ENCODE results near the gene RNASEH2C. TPM values are rescaled to one million over a fixed set of nuclear protein-coding genes. Genes with fewer than 3 reads are reported as not detected.
"Not testable (repeated sequence)": the region's sequence is repeated elsewhere in the genome, so short reads cannot be mapped to it uniquely, and the experiment has no call there.

Gene RNASEH2C
- total RNA-seq, 1 donor from 2014 or later, result 17.2 TPM

DNA sequence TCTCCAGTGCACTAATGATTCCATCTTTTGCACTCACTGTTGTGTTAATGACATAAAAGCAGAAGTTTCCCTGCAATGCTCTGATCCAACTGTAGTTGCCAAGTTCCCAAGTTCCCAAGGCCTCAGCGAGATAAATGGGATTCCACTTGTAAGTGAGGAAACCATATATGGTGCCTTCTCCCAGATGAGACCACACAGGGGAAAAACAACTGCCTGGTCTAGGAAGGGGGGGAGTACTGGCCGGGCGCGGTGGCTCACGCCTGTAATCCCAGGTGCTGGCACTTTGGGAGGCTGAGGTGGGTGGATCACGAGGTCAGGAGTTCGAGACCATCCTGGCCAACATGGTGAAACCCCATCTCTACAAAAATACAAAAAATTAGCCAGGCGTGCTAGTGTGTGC lies 34.6 kb downstream of the RNASEH2C start:
- no peak for DNase-seq (ENCODE audit: low read depth)

DNA sequence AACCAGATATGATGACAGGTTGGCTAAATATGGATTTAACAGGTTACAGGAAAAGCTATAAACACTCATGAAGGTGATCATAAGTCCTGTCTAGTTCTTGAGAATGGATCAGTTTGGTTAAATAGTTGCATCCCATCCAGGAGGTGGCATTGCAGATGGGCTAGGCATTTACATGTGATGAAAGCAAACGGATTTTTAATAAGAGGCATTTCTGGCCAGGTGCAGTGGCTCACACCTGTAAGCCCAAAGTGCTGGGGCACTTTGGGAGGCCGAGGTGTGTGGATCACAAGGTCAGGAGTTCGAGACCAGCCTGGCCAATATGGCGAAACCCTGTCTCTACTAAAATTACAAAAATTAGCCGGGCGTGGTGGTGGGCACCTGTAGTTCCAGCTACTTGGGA lies 37.1 kb downstream of the RNASEH2C start:
- not testable (repeated sequence) for DNase-seq (ENCODE audit: low read depth)

DNA sequence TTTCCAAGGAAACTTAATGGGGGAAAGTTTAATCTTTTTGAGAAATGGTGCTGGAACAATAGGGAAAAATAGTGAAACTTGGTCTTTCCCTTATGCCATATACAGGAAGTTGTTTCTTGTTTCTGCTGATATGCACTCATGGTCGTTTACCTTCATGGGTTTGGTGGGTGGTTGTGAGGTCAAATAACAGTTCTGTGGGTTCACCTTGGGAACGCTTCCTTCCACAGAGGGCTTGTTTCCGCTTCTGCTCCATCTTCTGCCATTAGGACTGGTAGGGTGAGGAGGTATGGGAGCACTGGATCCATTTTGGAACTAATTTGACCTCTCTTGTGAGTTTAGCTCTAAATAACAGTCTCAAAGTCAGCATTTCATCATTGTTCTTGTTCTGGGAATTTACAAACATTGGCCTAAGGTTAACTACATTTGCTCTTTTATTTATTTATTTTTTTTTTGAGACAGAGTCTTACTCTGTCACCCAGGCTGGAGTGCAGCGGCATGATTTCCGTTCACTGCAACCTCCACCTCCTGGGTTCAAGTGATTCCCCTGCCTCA lies 40.3 kb downstream of the RNASEH2C start:
- DNase-seq (ENCODE audit: low read depth), result no peak

DNA sequence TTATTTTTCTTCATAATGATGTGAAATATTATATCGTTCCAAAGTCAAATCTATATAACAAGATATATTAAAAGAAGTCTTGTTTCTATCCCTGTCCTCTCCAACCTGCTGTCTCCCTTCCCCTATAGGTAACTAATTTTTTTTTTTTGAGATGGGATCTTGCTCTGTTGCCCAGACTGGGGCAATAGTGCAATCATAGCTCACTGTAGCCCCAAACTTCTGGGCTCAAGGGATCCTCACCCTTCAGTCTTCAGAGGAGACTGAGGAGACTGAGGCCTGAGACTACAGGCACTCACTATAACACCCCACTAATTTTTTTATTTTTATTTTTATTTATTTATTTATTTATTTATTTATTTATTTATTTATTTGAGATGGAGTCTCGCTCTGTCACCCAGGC lies 47.6 kb downstream of the RNASEH2C start:
- DNase-seq (ENCODE audit: low read depth), result no peak

DNA sequence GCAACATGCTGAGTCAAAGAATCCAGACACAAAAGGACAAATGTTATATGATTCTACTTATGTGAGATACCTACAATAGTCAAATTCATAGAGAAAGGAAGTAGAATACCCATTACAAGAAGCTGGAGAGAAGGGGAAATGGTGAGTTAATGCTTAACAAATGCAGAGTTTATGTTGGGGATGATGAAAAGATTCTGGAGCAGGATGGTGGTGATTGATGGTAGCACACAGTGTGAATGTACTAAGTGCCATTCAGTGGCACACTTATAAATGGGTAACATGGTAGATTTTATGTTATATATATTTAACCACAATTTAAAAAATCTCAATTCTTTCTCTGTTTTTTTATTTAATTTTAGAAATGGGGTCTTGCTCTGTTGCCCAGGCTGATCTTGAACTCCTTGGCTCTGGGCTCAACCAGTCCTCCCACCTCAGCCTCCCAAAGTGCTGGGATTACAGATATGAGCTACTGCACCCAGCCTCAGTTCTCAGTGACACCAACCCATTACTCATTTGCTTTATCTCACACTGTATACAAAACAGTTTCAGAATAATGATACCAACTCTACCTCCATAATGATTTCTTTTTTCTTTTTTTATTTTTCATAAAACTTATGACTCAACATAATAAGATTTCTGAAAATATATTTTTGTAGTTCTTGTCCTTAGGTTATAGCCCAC lies 48.3 kb downstream of the RNASEH2C start:
- no peak for DNase-seq (ENCODE audit: low read depth)

Other genes starting within 250 kb of the RNASEH2C start
- 3,367 and 12,764 TPM in 2 replicates for gene MALAT1, start 221.8 kb downstream of the RNASEH2C start, total RNA-seq
- gene SCYL1, start 195.7 kb downstream of the RNASEH2C start, total RNA-seq, result 48.8 and 57.2 TPM in 2 replicates
- gene LTBP3, start 162.4 kb downstream of the RNASEH2C start, total RNA-seq, result 11.6 and 82.8 TPM in 2 replicates
- 33.8 and 53.1 TPM in 2 replicates for gene ZNRD2, start 150.3 kb downstream of the RNASEH2C start, total RNA-seq
- gene FAM89B, start 148.3 kb downstream of the RNASEH2C start, total RNA-seq, result 10.1 and 14.8 TPM in 2 replicates
- 31.0 and 39.4 TPM in 2 replicates for gene EHBP1L1, start 144.7 kb downstream of the RNASEH2C start, total RNA-seq
- gene KCNK7, start 125.0 kb downstream of the RNASEH2C start, total RNA-seq, result 0.20 TPM in 1 of 2 replicates, not detected in the other
- 27.1 and 43.3 TPM in 2 replicates for gene MAP3K11, start 106.6 kb downstream of the RNASEH2C start, total RNA-seq
- gene PCNX3, start 105.0 kb downstream of the RNASEH2C start, total RNA-seq, result 16.7 and 50.2 TPM in 2 replicates
- 16.8 and 29.1 TPM in 2 replicates for gene SIPA1, start 82.7 kb downstream of the RNASEH2C start, total RNA-seq
- 15.3 and 23.2 TPM in 2 replicates for gene RELA, start 57.9 kb downstream of the RNASEH2C start, total RNA-seq
- gene KAT5, start 8.5 kb downstream of the RNASEH2C start, total RNA-seq, result 29.5 and 33.7 TPM in 2 replicates
- 10.6 and 17.2 TPM in 2 replicates for gene AP5B1, start 60.2 kb upstream of the RNASEH2C start, total RNA-seq
- gene OVOL1, start 66.3 kb upstream of the RNASEH2C start, total RNA-seq, result 0.20 and 5.2 TPM in 2 replicates
- gene SNX32, start 113.2 kb upstream of the RNASEH2C start, total RNA-seq, result 0.40 TPM in 1 of 2 replicates, not detected in the other
- 1,035 and 1,160 TPM in 2 replicates for gene CFL1, start 137.4 kb upstream of the RNASEH2C start, total RNA-seq
- gene MUS81, start 139.6 kb upstream of the RNASEH2C start, total RNA-seq, result 37.0 and 52.4 TPM in 2 replicates
- gene EFEMP2, start 152.0 kb upstream of the RNASEH2C start, total RNA-seq, result 18.9 and 35.0 TPM in 2 replicates
- 0.35 TPM in 1 of 2 replicates, not detected in the other for gene CTSW, start 159.0 kb upstream of the RNASEH2C start, total RNA-seq
- gene FIBP, start 167.7 kb upstream of the RNASEH2C start, total RNA-seq, result 96.8 and 192 TPM in 2 replicates
- gene CCDC85B, start 169.9 kb upstream of the RNASEH2C start, total RNA-seq, result 10.0 and 13.5 TPM in 2 replicates
- 4.2 and 9.7 TPM in 2 replicates for gene FOSL1, start 179.6 kb upstream of the RNASEH2C start, total RNA-seq
- 6.9 and 15.7 TPM in 2 replicates for gene C11orf68, start 198.3 kb upstream of the RNASEH2C start, total RNA-seq
- gene DRAP1, start 198.6 kb upstream of the RNASEH2C start, total RNA-seq, result 54.2 and 117 TPM in 2 replicates
- gene TSGA10IP, start 224.7 kb upstream of the RNASEH2C start, total RNA-seq, result not detected in 2 replicates
- 10.8 and 43.3 TPM in 2 replicates for gene SART1, start 240.9 kb upstream of the RNASEH2C start, total RNA-seq